OCI-LY3 (cell line): ENCODE measurements around the gene CASP7.

Source experiments
- H2AFZ ChIP-seq: fragments of 200-600, 300-600 bp; shearing (Covaris generic); 2 replicates; pipeline ENCODE4 v1.6.0; 2014; ENCODE audit warnings: antibody characterized with exemption, low read depth, low read length
- H3K27ac ChIP-seq: fragments of 200-600, 300-600 bp; sonication (generic); 2 replicates; pipeline ENCODE4 v1.5.1; 2014; ENCODE audit warnings: mild to moderate bottlenecking, low read length, moderate library complexity, mixed read lengths
- H3K27me3 ChIP-seq: fragments of 200-600, 300-600 bp; sonication (generic); 2 replicates; pipeline ENCODE4 v1.6.1; 2014; ENCODE audit warnings: low read depth, low read length, mixed read lengths
- H3K36me3 ChIP-seq: fragments of 200-600, 300-600 bp; sonication (generic); replicated peaks from 2 replicates; pipeline ENCODE3; 2014; ENCODE audit warnings: low read depth, low read length, mixed read lengths
- H3K4me1 ChIP-seq: fragments of 300-600, 200-600 bp; sonication (generic); 2 replicates; pipeline ENCODE4 v1.6.1; 2014; ENCODE audit warnings: low read length, mixed read lengths
- H3K4me2 ChIP-seq: fragments of 200-600, 300-600 bp; sonication (generic); 2 replicates; pipeline ENCODE4 v1.6.1; 2014; ENCODE audit warnings: low read length, mixed read lengths
- H3K4me3 ChIP-seq: fragments of 300-600, 200-600 bp; sonication (generic); 2 replicates; pipeline ENCODE4 v1.5.1; 2014; ENCODE audit warnings: antibody characterized with exemption, mild to moderate bottlenecking, low read length, moderate library complexity
- H3K79me2 ChIP-seq: fragments of 300-600, 200-600 bp; shearing (Covaris generic); 2 replicates; pipeline ENCODE4 v1.6.1; 2014; ENCODE audit warnings: mild to moderate bottlenecking, low read length, mixed read lengths
- H3K9ac ChIP-seq: fragments of 300-600, 200-600 bp; shearing (Covaris generic); 2 replicates; pipeline ENCODE4 v1.6.0; 2014; ENCODE audit warnings: mild to moderate bottlenecking, low read length, moderate library complexity
- H3K9me3 ChIP-seq: fragments of 200-600, 300-600 bp; shearing (Covaris generic); 2 replicates; pipeline ENCODE4 v1.6.1; 2014; ENCODE audit warnings: low read length, mixed read lengths; ENCODE audit not compliant: insufficient read depth
- H4K20me1 ChIP-seq: fragments of 200-600, 300-600 bp; sonication (generic); 2 replicates; pipeline ENCODE4 v1.6.1; 2016; ENCODE audit warnings: low read length, mixed read lengths; ENCODE audit not compliant: insufficient read depth
- CTCF ChIP-seq: fragments of 200-600, 300-600 bp; sonication (generic); IDR thresholded peaks from 2 replicates; pipeline ENCODE4 v1.5.1; 2014; ENCODE audit warnings: antibody characterized with exemption, low read length, low read depth
- EZH2phosphoT487 ChIP-seq: fragments of 200-600 bp; shearing (Covaris generic); IDR thresholded peaks from 2 replicates; pipeline ENCODE4 v1.6.1; 2018; ENCODE audit warnings: antibody characterized with exemption, mixed run types, low read depth

The CASP7 gene

GRCh38 chr10:113689574-113689973, 9.9 kb downstream of the CASP7 start:
- no peaks in the 10 kb centered on the region; the same call in 1 of the 2 replicates for H3K27me3 ChIP-seq
- H3K9ac ChIP-seq, result no peak overlapping the region
- no peaks in the 10 kb centered on the region for H3K4me1 ChIP-seq
- H3K36me3 ChIP-seq, result no peaks in the 10 kb centered on the region
- H3K79me2 ChIP-seq, result no peaks in the 10 kb centered on the region
- H3K9me3 ChIP-seq, result peaks cover 9% of the 10 kb centered on the region; the same call in 1 of the 2 replicates
- H3K4me3 ChIP-seq, result no peak overlapping the region
- no peak overlapping the region for H2AFZ ChIP-seq
- H3K27ac ChIP-seq, result no peak overlapping the region
- H4K20me1 ChIP-seq, result no peaks in the 10 kb centered on the region
- TF ChIP-seq CTCF (no peak), EZH2phosphoT487 (no peak)
- no peak overlapping the region for H3K4me2 ChIP-seq

- H3K4me2 ChIP-seq, result no peak overlapping the region
- H3K4me3 ChIP-seq, result no peak overlapping the region
- no peak overlapping the region for H2AFZ ChIP-seq
- H4K20me1 ChIP-seq, result no peaks in the 10 kb centered on the region
- H3K27me3 ChIP-seq, result no peaks in the 10 kb centered on the region
- H3K4me1 ChIP-seq, result no peaks in the 10 kb centered on the region
- H3K36me3 ChIP-seq, result no peaks in the 10 kb centered on the region
- peaks cover 9% of the 10 kb centered on the region; the same call in 1 of the 2 replicates for H3K9me3 ChIP-seq
- H3K27ac ChIP-seq, result no peak overlapping the region
- no peak for TF ChIP-seq EZH2phosphoT487
- TF ChIP-seq CTCF, result no peak
- H3K79me2 ChIP-seq, result no peaks in the 10 kb centered on the region
- no peak overlapping the region for H3K9ac ChIP-seq
These were observed 11.0 kb downstream of the CASP7 start for GRCh38 chr10:113690749-113691148.

GRCh38 chr10:113691381-113691780, 11.7 kb downstream of the CASP7 start:
- Histone ChIP-seq H3K79me2 (no peaks in the 10 kb centered on the region), H3K4me3 (no peak overlapping the region), H3K4me2 (no peak overlapping the region), H4K20me1 (no peaks in the 10 kb centered on the region), H3K9ac (no peak overlapping the region), H3K27ac (no peak overlapping the region), H3K36me3 (no peaks in the 10 kb centered on the region), H2AFZ (no peak overlapping the region), H3K27me3 (no peaks in the 10 kb centered on the region), H3K9me3 (peaks cover 9% of the 10 kb centered on the region; the same call in 1 of the 2 replicates), H3K4me1 (no peaks in the 10 kb centered on the region)
- TF ChIP-seq EZH2phosphoT487, result no peak
- no peak for TF ChIP-seq CTCF

- Histone ChIP-seq H3K27ac (no peak overlapping the region), H3K4me1 (no peaks in the 10 kb centered on the region), H4K20me1 (no peaks in the 10 kb centered on the region), H3K9me3 (peaks cover 6% of the 10 kb centered on the region; the same call in 1 of the 2 replicates), H3K79me2 (no peaks in the 10 kb centered on the region), H3K27me3 (no peaks in the 10 kb centered on the region), H2AFZ (no peak overlapping the region), H3K4me2 (no peak overlapping the region), H3K9ac (no peak overlapping the region), H3K4me3 (no peak overlapping the region), H3K36me3 (no peaks in the 10 kb centered on the region)
- TF ChIP-seq CTCF, result no peak
- no peak for TF ChIP-seq EZH2phosphoT487
These were observed 12.6 kb downstream of the CASP7 start for GRCh38 chr10:113692271-113692670.
